ENCODE data around the gene TMEM121.
"Not testable (repeated sequence)": the region's sequence is repeated elsewhere in the genome, so short reads cannot be mapped to it uniquely, and the experiment has no call there.

Gene TMEM121

GRCh38 chr14:105538481-105539049 is 12.2 kb downstream of the TMEM121 start:
- no peak overlapping the region for H3K4me3 ChIP-seq (ENCODE audit: low read depth, low read length)
- no peak for DNase-seq (ENCODE audit: low read depth, low spot score)
- in situ Hi-C loops (cut with HindIII; ENCODE audit: low sequenced_read_pairs), result no loop called here
- TF ChIP-seq CTCF (IDR thresholded peaks at IDR 0.05; ENCODE audit: low read depth, low read length), result no peak

GRCh38 chr14:105540811-105541210 is 14.4 kb downstream of the TMEM121 start:
- no peak overlapping the region for H3K4me3 ChIP-seq (ENCODE audit: low read depth, low read length)
- no peak for DNase-seq (ENCODE audit: low read depth, low spot score)
- in situ Hi-C loops (cut with HindIII; ENCODE audit: low sequenced_read_pairs), result no loop called here
- TF ChIP-seq CTCF (IDR thresholded peaks at IDR 0.05; ENCODE audit: low read depth, low read length), result no peak

- in situ Hi-C loops (cut with HindIII; ENCODE audit: low sequenced_read_pairs), result no loop called here
- no peak for TF ChIP-seq CTCF (IDR thresholded peaks at IDR 0.05; ENCODE audit: low read depth, low read length)
- DNase-seq (ENCODE audit: low read depth, low spot score), result no peak
- no peak overlapping the region for H3K4me3 ChIP-seq (ENCODE audit: low read depth, low read length)
These were observed 15.0 kb downstream of the TMEM121 start for GRCh38 chr14:105541218-105541875.

- DNase-seq (ENCODE audit: low read depth, low spot score); in situ Hi-C loops (cut with HindIII; ENCODE audit: low sequenced_read_pairs); H3K4me3 ChIP-seq (ENCODE audit: low read depth, low read length): not testable (repeated sequence)
These were observed 19.3 kb downstream of the TMEM121 start for GRCh38 chr14:105545676-105546075.

- in situ Hi-C loops (cut with HindIII; ENCODE audit: low sequenced_read_pairs); DNase-seq (ENCODE audit: low read depth, low spot score); H3K4me3 ChIP-seq (ENCODE audit: low read depth, low read length): not testable (repeated sequence)
These were observed 20.0 kb downstream of the TMEM121 start for GRCh38 chr14:105546410-105546809.

GRCh38 chr14:105547072-105547471 is 20.7 kb downstream of the TMEM121 start:
- H3K4me3 ChIP-seq (ENCODE audit: low read depth, low read length); in situ Hi-C loops (cut with HindIII; ENCODE audit: low sequenced_read_pairs); DNase-seq (ENCODE audit: low read depth, low spot score): not testable (repeated sequence)

GRCh38 chr14:105547741-105548169 is 21.4 kb downstream of the TMEM121 start:
- no peak for DNase-seq (ENCODE audit: low read depth, low spot score)
- TF ChIP-seq CTCF (IDR thresholded peaks at IDR 0.05; ENCODE audit: low read depth, low read length), result no peak
- in situ Hi-C loops (cut with HindIII; ENCODE audit: low sequenced_read_pairs), result no loop called here
- no peak overlapping the region for H3K4me3 ChIP-seq (ENCODE audit: low read depth, low read length)

- in situ Hi-C loops (cut with HindIII; ENCODE audit: low sequenced_read_pairs), result no loop called here
- no peak for TF ChIP-seq CTCF (IDR thresholded peaks at IDR 0.05; ENCODE audit: low read depth, low read length)
- no peak overlapping the region for H3K4me3 ChIP-seq (ENCODE audit: low read depth, low read length)
- DNase-seq (ENCODE audit: low read depth, low spot score), result no peak
These were observed 23.1 kb downstream of the TMEM121 start for GRCh38 chr14:105549481-105549880.
